GM23338 (cell line): ENCODE results near the gene KCNJ10. TPM values are rescaled to one million over a fixed set of nuclear protein-coding genes. Genes with fewer than 3 reads are reported as not detected.

Experiments used
- ATAC-seq: fragments of 200-7000 bp; cut with Tn5 transposase; 3 replicates; pipeline ENCODE4 v1.9.1; 2020
- DNase-seq: peaks from one replicate; pipeline ENCODE4 v3.0.0-alpha.2; 2015; ENCODE audit warnings: low spot score
- H2AFZ ChIP-seq: fragments of 200-600 bp; sonication (generic); 2 replicates; pipeline ENCODE4 v1.8.0; 2016; ENCODE audit warnings: antibody characterized with exemption, mild to moderate bottlenecking, moderate library complexity
- H3F3A ChIP-seq: fragments of 200-600 bp; sonication (generic); replicated peaks from 2 replicates; pipeline ENCODE4 v1.8.0; 2017; ENCODE audit warnings: antibody characterized with exemption, mixed run types, low read depth
- H3K27ac ChIP-seq: fragments of 200-600 bp; sonication (generic); 2 replicates; pipeline ENCODE4 v1.6.1; 2016; ENCODE audit warnings: low read depth
- H3K27me3 ChIP-seq: fragments of 200-600 bp; sonication (generic); 2 replicates; pipeline ENCODE4 v1.8.0; 2016; ENCODE audit warnings: mild to moderate bottlenecking, mixed run types, moderate library complexity; ENCODE audit not compliant: insufficient read depth
- H3K36me3 ChIP-seq: fragments of 200-600 bp; sonication (generic); 2 replicates; pipeline ENCODE4 v1.8.0; 2016; ENCODE audit warnings: mild to moderate bottlenecking; ENCODE audit not compliant: insufficient read depth
- H3K4me1 ChIP-seq: fragments of 200-600 bp; sonication (generic); 2 replicates; pipeline ENCODE4 v1.8.0; 2016; ENCODE audit warnings: mild to moderate bottlenecking, moderate library complexity; ENCODE audit not compliant: insufficient read depth
- H3K4me2 ChIP-seq: fragments of 200-600 bp; sonication (generic); 2 replicates; pipeline ENCODE4 v1.7.1; 2017; ENCODE audit warnings: mixed run types
- H3K4me3 ChIP-seq: fragments of 200-600 bp; sonication (generic); 2 replicates; pipeline ENCODE4 v1.6.1; 2016; ENCODE audit warnings: mixed run types
- H3K79me2 ChIP-seq: fragments of 200-600 bp; sonication (generic); replicated peaks from 2 replicates; pipeline ENCODE4 v1.8.0; 2017; ENCODE audit warnings: mild to moderate bottlenecking; ENCODE audit not compliant: insufficient read depth
- H3K9me2 ChIP-seq: fragments of 200-600 bp; sonication (generic); 2 replicates; pipeline ENCODE4 v1.8.0; 2017; ENCODE audit not compliant: insufficient read depth
- H4K20me1 ChIP-seq: fragments of 200-600 bp; sonication (generic); replicated peaks from 2 replicates; pipeline ENCODE4 v1.8.0; 2017; ENCODE audit warnings: mild to moderate bottlenecking; ENCODE audit not compliant: insufficient read depth
- H3K27ac Mint-ChIP-seq: 2 replicates; pipeline ENCODE4 v1.8.0; 2020; ENCODE audit warnings: inconsistent platforms, mild to moderate bottlenecking, moderate library complexity, mixed read lengths
- H3K27me3 Mint-ChIP-seq: 3 replicates; pipeline ENCODE4 v1.8.0; 2022; ENCODE audit warnings: low read depth, mild to moderate bottlenecking, moderate library complexity, mixed read lengths, inconsistent platforms; ENCODE audit not compliant: insufficient read depth, poor library complexity
- H3K36me3 Mint-ChIP-seq: 3 replicates; pipeline ENCODE4 v1.8.0; 2021; ENCODE audit warnings: low read depth, mild to moderate bottlenecking, inconsistent platforms, moderate library complexity, mixed read lengths
- H3K4me1 Mint-ChIP-seq: 3 replicates; pipeline ENCODE4 v1.8.0; 2020; ENCODE audit warnings: mild to moderate bottlenecking, inconsistent platforms, mixed read lengths
- H3K4me3 Mint-ChIP-seq: 3 replicates; pipeline ENCODE4 v1.8.0; 2021; ENCODE audit warnings: moderate library complexity, mild to moderate bottlenecking, inconsistent platforms, mixed read lengths
- H3K9me3 Mint-ChIP-seq: 3 replicates; pipeline ENCODE4 v1.8.0; 2020; ENCODE audit warnings: moderate library complexity, mild to moderate bottlenecking, inconsistent platforms, mixed read lengths
- EZH2phosphoT487 ChIP-seq: fragments of 200-600 bp; sonication (generic); IDR thresholded peaks from one replicate; pipeline ENCODE4 v1.8.1; 2018; ENCODE audit warnings: antibody characterized with exemption; ENCODE audit not compliant: unreplicated experiment
- POLR2AphosphoS5 ChIP-seq: IDR thresholded peaks from 2 replicates; pipeline ENCODE4 v1.6.1; 2016; ENCODE audit warnings: antibody characterized with exemption, low read depth
- polyA plus RNA-seq: library from polyadenylated mRNA; unstranded; fragments of >200 nt; fragmentation: Nextera tagmentation; extraction: Ambion mirVana; gene quantifications from 2 replicates; pipeline ENCODE4 v1.2.1, GENCODE V29; 2016
- total RNA-seq: library from RNA; depleted of rRNA; stranded (reverse); fragments of >200 nt; shearing (Covaris generic); gene quantifications from 2 replicates; pipeline ENCODE4 v1.2.3, GENCODE V29; 2014
- TF ChIP-seq, protein P1 (sequence below): IDR thresholded peaks from one replicate; pipeline ENCODE4 v1.6.1; 2018; ENCODE audit warnings: antibody characterized with exemption; ENCODE audit not compliant: unreplicated experiment
- TF ChIP-seq, protein P2 (sequence below): IDR thresholded peaks from 2 replicates; pipeline ENCODE4 v1.6.1; 2016; ENCODE audit warnings: antibody characterized with exemption
- TF ChIP-seq, protein P3 (sequence below): fragments of 250-450 bp; sonication (Bioruptor Pico); IDR thresholded peaks from 2 replicates; pipeline ENCODE4 v1.5.0; 2020; ENCODE audit warnings: mild to moderate bottlenecking, moderate library complexity

The KCNJ10 gene
- total and polyA plus RNA-seq, 2 experiments from 2014 or later: 1.4 to 2.8 TPM

DNA sequence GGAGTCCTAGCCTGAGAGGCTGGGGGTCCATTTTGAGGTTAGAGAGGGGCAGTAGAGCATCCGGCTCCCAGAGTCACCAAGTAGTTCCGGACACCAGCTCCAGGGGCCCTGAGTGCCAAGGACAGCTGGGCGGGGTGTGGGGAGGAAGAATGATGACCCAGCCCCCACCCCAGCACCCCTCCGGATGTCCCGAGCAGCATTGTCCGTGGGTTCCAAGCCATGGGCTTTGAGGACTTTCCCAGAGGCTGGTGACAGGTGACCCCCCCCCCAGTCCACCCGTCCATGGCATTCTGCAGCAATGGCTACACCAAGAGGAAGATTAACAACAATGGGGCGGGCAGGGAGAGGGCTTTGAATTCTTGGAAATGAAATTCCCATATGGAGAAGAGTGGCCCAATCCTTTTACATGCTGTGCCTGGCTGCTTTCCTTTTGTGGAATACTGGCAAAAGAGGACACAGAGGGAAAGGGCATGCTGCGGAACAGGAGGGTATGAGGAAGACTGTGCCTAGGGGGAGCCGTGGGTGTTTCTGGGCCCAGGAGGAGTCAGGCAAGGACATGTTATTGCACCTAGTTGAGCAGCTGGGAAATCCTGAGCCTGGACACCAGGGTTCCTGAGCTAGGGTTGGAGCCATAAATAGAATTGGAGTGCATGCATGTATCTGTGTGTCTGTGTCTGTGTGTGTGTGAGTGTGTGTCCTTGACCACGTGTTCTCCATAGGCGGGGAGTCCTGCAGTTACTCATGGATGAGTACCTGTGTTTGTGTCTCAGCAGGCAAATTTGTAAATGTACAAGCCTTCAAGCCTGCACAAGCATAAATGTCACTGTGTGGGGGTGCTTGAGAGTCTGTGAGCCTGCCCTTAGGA lies 46.6 kb upstream of the KCNJ10 start (continued):
- TF ChIP-seq, protein P1, sequence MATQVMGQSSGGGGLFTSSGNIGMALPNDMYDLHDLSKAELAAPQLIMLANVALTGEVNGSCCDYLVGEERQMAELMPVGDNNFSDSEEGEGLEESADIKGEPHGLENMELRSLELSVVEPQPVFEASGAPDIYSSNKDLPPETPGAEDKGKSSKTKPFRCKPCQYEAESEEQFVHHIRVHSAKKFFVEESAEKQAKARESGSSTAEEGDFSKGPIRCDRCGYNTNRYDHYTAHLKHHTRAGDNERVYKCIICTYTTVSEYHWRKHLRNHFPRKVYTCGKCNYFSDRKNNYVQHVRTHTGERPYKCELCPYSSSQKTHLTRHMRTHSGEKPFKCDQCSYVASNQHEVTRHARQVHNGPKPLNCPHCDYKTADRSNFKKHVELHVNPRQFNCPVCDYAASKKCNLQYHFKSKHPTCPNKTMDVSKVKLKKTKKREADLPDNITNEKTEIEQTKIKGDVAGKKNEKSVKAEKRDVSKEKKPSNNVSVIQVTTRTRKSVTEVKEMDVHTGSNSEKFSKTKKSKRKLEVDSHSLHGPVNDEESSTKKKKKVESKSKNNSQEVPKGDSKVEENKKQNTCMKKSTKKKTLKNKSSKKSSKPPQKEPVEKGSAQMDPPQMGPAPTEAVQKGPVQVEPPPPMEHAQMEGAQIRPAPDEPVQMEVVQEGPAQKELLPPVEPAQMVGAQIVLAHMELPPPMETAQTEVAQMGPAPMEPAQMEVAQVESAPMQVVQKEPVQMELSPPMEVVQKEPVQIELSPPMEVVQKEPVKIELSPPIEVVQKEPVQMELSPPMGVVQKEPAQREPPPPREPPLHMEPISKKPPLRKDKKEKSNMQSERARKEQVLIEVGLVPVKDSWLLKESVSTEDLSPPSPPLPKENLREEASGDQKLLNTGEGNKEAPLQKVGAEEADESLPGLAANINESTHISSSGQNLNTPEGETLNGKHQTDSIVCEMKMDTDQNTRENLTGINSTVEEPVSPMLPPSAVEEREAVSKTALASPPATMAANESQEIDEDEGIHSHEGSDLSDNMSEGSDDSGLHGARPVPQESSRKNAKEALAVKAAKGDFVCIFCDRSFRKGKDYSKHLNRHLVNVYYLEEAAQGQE: no peak
- TF ChIP-seq POLR2AphosphoS5: no peak
- TF ChIP-seq, protein P2, sequence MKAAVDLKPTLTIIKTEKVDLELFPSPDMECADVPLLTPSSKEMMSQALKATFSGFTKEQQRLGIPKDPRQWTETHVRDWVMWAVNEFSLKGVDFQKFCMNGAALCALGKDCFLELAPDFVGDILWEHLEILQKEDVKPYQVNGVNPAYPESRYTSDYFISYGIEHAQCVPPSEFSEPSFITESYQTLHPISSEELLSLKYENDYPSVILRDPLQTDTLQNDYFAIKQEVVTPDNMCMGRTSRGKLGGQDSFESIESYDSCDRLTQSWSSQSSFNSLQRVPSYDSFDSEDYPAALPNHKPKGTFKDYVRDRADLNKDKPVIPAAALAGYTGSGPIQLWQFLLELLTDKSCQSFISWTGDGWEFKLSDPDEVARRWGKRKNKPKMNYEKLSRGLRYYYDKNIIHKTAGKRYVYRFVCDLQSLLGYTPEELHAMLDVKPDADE: no peak

DNA sequence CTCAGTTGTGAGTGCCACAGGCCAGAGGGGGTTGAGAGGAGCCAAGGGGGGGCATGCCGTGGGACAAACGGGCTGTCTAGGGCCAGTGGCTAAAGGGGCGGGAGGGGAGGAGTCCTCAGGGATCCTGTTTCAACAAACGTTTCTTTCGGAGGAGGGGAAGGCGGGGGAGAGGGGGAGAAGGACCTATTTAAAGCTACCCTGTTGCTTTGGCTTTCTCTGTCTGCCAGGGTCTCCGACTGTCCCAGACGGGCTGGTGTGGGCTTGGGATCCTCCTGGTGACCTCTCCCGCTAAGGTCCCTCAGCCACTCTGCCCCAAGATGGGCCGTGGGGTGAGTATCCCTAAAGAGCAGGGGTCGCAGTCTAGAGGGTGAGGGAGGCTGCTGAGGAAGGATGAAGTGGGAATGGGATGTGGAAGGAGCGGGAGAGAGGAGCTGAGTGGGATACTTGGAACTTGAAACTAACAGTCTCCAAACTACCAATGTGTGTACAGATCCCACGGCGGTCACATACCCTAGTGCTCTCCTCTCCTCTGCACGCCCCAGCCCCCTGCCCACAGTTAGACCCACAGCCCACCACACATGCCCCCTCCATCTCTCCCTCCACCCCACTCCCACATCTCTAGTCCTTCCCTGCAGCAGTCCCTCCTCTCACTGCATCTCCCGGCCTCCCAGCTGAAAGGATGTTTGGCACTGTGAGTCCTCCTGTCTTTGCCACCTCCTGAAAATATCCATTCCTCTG lies 45.8 kb upstream of the KCNJ10 start, which contains the start of gene ATP1A2:
ATP1A2 (plus strand) TSS at position 215 of the 738 bp plus-strand sequence; CDS start at position 318, 103 bp downstream.
- ATAC-seq (peak; percentile 77), DNase-seq (peak; percentile 74)
- H3K36me3 ChIP-seq: no peaks in the 10 kb centered on the region
- H2AFZ ChIP-seq: peak within 1 kb of the TSS; percentile 90
- H3K4me1 ChIP-seq: peaks cover 49% of the 10 kb centered on the region
- no peaks in the 10 kb centered on the region for H3K27me3 ChIP-seq
- peak within 1 kb of the TSS; percentile 82 for H3K4me2 ChIP-seq
- Mint-ChIP-seq H3K36me3 (peaks cover 7% of the 10 kb centered on the region; the same call in 2 of the 3 replicates), H3K27ac (no peak within 1 kb of the TSS; the same call in 1 of the 2 replicates), H3K4me3 (peak within 1 kb of the TSS; percentile 79), H3K9me3 (no peaks in the 10 kb centered on the region), H3K27me3 (peaks cover 17% of the 10 kb centered on the region), H3K4me1 (peaks cover 69% of the 10 kb centered on the region)
- peak within 1 kb of the TSS; percentile 53 for H3K4me3 ChIP-seq
- H3K9me2 ChIP-seq: no peaks in the 10 kb centered on the region
- TF ChIP-seq POLR2AphosphoS5 (peak; percentile 69), EZH2phosphoT487 (no peak)
- H3K79me2 ChIP-seq: peaks cover 4% of the 10 kb centered on the region; the same call in 1 of the 2 replicates
- H3K27ac ChIP-seq: no peak within 1 kb of the TSS
- no peaks in the 10 kb centered on the region for H4K20me1 ChIP-seq
- no peaks in the 10 kb centered on the region for H3F3A ChIP-seq

DNA sequence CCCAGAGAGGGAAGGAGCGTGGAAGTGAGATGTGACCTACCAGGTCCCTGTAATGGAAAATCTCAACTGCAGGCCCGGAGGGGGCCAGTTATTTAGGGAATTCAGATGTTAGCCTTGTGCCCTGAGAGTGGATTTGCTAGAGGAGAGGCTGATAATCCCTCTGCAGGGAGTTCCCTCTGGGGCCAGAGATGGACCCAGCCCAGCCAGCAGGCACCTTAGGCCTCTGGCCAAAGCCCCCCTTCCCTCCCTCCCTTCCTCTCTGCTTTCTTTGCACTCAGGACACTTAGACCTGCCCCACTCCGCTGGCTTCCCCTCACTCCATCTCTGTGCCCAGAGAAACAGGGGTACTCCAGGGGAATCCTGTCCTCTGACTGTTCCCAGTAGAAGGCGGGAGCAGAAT lies 44.1 kb upstream of the KCNJ10 start:
- no peaks in the 10 kb centered on the region; the same call in 2 of the 3 replicates for H3K36me3 Mint-ChIP-seq
- DNase-seq (no peak), ATAC-seq (peak; percentile 11)
- no peak overlapping the region for H3K27ac Mint-ChIP-seq
- no peaks in the 10 kb centered on the region for H3K27me3 ChIP-seq
- peaks cover 4% of the 10 kb centered on the region; the same call in 1 of the 2 replicates for H3K79me2 ChIP-seq
- no peak overlapping the region for H3K4me3 Mint-ChIP-seq
- H3K4me1 Mint-ChIP-seq: peaks cover 77% of the 10 kb centered on the region
- no peaks in the 10 kb centered on the region for H4K20me1 ChIP-seq
- H3K27me3 Mint-ChIP-seq: peaks cover 20% of the 10 kb centered on the region
- peaks cover 64% of the 10 kb centered on the region for H3K4me1 ChIP-seq
- H3K9me2 ChIP-seq: no peaks in the 10 kb centered on the region
- H3K9me3 Mint-ChIP-seq: no peaks in the 10 kb centered on the region
- H3K27ac ChIP-seq: no peak overlapping the region
- H3K4me3 ChIP-seq: no peak overlapping the region
- no peaks in the 10 kb centered on the region for H3F3A ChIP-seq
- peak overlapping the region; percentile 85 for H2AFZ ChIP-seq
- H3K4me2 ChIP-seq: 0 out of 2 replicates have a peak overlapping the region, but pooled peaks have one; percentile 26
- H3K36me3 ChIP-seq: no peaks in the 10 kb centered on the region
- TF ChIP-seq, protein P3, sequence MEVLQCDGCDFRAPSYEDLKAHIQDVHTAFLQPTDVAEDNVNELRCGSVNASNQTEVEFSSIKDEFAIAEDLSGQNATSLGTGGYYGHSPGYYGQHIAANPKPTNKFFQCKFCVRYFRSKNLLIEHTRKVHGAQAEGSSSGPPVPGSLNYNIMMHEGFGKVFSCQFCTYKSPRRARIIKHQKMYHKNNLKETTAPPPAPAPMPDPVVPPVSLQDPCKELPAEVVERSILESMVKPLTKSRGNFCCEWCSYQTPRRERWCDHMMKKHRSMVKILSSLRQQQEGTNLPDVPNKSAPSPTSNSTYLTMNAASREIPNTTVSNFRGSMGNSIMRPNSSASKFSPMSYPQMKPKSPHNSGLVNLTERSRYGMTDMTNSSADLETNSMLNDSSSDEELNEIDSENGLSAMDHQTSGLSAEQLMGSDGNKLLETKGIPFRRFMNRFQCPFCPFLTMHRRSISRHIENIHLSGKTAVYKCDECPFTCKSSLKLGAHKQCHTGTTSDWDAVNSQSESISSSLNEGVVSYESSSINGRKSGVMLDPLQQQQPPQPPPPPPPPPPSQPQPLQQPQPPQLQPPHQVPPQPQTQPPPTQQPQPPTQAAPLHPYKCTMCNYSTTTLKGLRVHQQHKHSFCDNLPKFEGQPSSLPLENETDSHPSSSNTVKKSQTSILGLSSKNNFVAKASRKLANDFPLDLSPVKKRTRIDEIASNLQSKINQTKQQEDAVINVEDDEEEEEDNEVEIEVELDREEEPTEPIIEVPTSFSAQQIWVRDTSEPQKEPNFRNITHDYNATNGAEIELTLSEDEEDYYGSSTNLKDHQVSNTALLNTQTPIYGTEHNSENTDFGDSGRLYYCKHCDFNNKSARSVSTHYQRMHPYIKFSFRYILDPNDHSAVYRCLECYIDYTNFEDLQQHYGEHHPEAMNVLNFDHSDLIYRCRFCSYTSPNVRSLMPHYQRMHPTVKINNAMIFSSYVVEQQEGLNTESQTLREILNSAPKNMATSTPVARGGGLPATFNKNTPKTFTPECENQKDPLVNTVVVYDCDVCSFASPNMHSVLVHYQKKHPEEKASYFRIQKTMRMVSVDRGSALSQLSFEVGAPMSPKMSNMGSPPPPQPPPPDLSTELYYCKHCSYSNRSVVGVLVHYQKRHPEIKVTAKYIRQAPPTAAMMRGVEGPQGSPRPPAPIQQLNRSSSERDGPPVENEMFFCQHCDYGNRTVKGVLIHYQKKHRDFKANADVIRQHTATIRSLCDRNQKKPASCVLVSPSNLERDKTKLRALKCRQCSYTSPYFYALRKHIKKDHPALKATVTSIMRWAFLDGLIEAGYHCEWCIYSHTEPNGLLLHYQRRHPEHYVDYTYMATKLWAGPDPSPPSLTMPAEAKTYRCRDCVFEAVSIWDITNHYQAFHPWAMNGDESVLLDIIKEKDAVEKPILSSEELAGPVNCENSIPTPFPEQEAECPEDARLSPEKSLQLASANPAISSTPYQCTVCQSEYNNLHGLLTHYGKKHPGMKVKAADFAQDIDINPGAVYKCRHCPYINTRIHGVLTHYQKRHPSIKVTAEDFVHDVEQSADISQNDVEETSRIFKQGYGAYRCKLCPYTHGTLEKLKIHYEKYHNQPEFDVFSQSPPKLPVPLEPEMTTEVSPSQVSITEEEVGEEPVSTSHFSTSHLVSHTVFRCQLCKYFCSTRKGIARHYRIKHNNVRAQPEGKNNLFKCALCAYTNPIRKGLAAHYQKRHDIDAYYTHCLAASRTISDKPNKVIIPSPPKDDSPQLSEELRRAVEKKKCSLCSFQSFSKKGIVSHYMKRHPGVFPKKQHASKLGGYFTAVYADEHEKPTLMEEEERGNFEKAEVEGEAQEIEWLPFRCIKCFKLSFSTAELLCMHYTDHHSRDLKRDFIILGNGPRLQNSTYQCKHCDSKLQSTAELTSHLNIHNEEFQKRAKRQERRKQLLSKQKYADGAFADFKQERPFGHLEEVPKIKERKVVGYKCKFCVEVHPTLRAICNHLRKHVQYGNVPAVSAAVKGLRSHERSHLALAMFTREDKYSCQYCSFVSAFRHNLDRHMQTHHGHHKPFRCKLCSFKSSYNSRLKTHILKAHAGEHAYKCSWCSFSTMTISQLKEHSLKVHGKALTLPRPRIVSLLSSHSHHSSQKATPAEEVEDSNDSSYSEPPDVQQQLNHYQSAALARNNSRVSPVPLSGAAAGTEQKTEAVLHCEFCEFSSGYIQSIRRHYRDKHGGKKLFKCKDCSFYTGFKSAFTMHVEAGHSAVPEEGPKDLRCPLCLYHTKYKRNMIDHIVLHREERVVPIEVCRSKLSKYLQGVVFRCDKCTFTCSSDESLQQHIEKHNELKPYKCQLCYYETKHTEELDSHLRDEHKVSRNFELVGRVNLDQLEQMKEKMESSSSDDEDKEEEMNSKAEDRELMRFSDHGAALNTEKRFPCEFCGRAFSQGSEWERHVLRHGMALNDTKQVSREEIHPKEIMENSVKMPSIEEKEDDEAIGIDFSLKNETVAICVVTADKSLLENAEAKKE (CRISPR knock-in tag): no peak
